ENCODE results near the gene APLP2.

- TF ChIP-seq, protein P1, sequence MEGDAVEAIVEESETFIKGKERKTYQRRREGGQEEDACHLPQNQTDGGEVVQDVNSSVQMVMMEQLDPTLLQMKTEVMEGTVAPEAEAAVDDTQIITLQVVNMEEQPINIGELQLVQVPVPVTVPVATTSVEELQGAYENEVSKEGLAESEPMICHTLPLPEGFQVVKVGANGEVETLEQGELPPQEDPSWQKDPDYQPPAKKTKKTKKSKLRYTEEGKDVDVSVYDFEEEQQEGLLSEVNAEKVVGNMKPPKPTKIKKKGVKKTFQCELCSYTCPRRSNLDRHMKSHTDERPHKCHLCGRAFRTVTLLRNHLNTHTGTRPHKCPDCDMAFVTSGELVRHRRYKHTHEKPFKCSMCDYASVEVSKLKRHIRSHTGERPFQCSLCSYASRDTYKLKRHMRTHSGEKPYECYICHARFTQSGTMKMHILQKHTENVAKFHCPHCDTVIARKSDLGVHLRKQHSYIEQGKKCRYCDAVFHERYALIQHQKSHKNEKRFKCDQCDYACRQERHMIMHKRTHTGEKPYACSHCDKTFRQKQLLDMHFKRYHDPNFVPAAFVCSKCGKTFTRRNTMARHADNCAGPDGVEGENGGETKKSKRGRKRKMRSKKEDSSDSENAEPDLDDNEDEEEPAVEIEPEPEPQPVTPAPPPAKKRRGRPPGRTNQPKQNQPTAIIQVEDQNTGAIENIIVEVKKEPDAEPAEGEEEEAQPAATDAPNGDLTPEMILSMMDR (conservative IDR thresholded peaks at IDR 0.05), result no peak
- TF ChIP-seq ZFX (IDR thresholded peaks at IDR 0.05), result no peak
Observed at GRCh38 chr11:130032931-130033330, 36.8 kb upstream of the APLP2 start.

Data from C4-2B (cell line).